Stimulated activated CD8-positive, alpha-beta memory T cell treated with anti-CD3 and anti-CD28 coated beads, Interleukin-4, amount 100 ng/mL, for 1 hour (primary cell): Measurements from ENCODE around the gene SH3RF3.

Source experiments
- DNase-seq, 2 donors: peaks; one replicate each; pipeline ENCODE4 v3.0.0-alpha.2; 2020; ENCODE audit warnings: low read depth in 2 of 2, low spot score in 1 of 2

SH3RF3 gene

GRCh38 chr2:109258376-109258775, 129.4 kb downstream of the SH3RF3 start:
- no peak for DNase-seq

GRCh38 chr2:109258905-109259540, 130.0 kb downstream of the SH3RF3 start:
- no peak for DNase-seq

GRCh38 chr2:109259671-109260070, 130.7 kb downstream of the SH3RF3 start:
- no peak for DNase-seq

- DNase-seq = no peak
Measured at GRCh38 chr2:109260116-109260855, 131.3 kb downstream of the SH3RF3 start.

GRCh38 chr2:109260886-109261700, 132.1 kb downstream of the SH3RF3 start:
- DNase-seq = no peak

GRCh38 chr2:109261906-109262631, 133.1 kb downstream of the SH3RF3 start:
- DNase-seq = no peak

- no peak for DNase-seq
Measured at GRCh38 chr2:109264595-109265328, 135.8 kb downstream of the SH3RF3 start.

GRCh38 chr2:109265369-109265768, 136.4 kb downstream of the SH3RF3 start:
- DNase-seq = no peak

- no peak for DNase-seq
Measured at GRCh38 chr2:109265953-109266352, 136.9 kb downstream of the SH3RF3 start.

GRCh38 chr2:109266496-109266895, 137.5 kb downstream of the SH3RF3 start:
- no peak for DNase-seq

GRCh38 chr2:109266998-109267854, 138.2 kb downstream of the SH3RF3 start:
- no peak for DNase-seq

GRCh38 chr2:109268916-109269315, 139.9 kb downstream of the SH3RF3 start:
- DNase-seq = no peak

- no peak for DNase-seq
Measured at GRCh38 chr2:109269706-109270504, 140.9 kb downstream of the SH3RF3 start.

- DNase-seq = no peak
Measured at GRCh38 chr2:109270505-109271312, 141.7 kb downstream of the SH3RF3 start.

GRCh38 chr2:109271920-109272319, 142.9 kb downstream of the SH3RF3 start:
- DNase-seq = no peak

- no peak for DNase-seq
Measured at GRCh38 chr2:109272461-109272860, 143.5 kb downstream of the SH3RF3 start.

- no peak for DNase-seq
Measured at GRCh38 chr2:109275120-109276012, 146.4 kb downstream of the SH3RF3 start.
